Measurements from ENCODE around the gene S1PR1.
"Not testable (repeated sequence)": the region's sequence is repeated elsewhere in the genome, so short reads cannot be mapped to it uniquely, and the experiment has no call there.

The S1PR1 gene

DNA sequence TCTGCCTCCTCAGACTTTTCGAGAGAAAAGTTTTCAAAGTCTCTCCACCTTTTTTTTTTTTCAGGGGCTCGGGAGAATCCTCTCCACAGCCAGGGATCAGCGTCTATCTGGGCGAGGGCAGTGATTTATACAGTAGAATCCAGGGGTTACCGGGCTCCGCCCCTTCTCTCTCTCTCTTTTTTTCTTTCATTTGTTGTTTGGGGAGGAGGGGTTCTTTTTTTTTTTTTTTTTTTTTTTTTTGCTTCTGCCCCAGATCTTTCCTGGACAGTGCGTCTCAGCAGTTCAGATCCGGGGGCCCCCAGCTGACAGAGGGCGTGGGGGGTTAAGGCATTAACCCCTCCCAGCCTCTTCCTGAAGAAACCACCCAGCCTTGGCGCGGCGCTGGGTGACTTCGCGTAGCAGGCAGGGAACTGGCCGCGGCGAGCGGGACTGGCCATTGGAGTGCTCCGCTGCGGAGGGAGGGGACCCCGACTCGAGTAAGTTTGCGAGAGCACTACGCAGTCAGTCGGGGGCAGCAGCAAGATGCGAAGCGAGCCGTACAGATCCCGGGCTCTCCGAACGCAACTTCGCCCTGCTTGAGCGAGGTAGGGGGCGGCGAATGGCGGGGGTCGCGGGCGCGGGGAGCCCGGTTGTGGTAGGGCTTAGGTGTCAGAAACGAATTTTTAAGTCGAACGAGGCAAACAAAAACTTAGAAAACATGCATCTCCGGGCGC lies at the start of gene S1PR1:
Gene S1PR1 (plus strand): TSS at position 504 of the 713 bp plus-strand sequence. CDS start 1,966 bp downstream, outside the sequence.
- DNase-seq (ENCODE audit: low spot score) = no peak

DNA sequence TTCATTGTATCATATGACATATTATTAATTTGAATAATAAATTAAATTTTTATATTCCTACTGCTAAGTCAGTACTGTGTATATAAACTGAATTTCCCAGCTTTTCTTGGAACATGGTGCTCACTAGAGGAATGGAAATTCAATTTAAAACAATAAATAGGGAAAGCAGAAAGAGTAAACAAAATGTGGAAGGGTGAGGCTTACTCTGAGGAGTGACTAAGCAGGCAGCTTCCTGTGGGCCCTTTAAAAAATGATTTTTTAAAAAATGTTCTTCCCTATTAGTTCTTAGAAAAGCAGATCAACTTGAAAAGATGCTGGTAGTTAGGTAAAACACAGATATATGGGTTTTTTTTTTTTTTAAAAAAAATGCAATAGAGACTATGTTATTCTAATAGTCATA lies 49.5 kb upstream of the S1PR1 start:
- DNase-seq (ENCODE audit: low spot score) = no peak

DNA sequence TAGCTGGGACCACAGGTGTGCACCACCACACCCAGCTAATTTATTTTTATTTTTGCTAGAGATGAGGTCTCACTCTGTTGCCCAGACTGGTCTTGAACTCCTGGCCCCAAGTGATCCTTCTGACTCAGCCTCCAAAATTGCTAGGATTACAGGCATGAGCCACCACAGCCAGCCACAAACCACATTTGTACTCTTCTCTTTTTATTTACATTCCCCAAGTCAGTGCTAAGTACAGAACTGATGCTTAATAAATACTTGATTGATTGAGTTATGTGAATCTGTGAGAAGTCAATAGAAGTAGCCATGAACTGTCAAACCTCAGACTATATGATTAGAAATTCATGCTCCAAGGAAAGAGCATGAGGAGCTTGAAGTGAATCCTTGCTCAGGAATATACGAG lies 48.5 kb upstream of the S1PR1 start:
- DNase-seq (ENCODE audit: low spot score) = no peak

DNA sequence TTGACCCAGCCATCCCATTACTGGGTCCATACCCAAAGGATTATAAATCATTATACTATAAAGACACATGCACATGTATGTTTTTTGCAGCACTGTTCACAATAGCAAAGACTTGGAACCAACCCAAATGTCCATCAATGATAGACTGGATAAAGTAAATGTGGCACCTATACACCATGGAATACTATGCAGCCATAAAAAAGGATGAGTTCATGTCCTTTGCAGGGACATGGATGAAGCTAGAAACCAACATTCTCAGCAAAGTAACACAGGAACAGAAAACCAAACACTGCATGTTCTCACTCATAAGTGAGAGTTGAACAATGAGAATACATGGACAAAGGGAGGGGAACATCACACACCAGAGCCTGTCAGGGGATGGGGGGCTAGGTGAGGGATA lies 47.9 kb upstream of the S1PR1 start:
- DNase-seq (ENCODE audit: low spot score) = not testable (repeated sequence)

DNA sequence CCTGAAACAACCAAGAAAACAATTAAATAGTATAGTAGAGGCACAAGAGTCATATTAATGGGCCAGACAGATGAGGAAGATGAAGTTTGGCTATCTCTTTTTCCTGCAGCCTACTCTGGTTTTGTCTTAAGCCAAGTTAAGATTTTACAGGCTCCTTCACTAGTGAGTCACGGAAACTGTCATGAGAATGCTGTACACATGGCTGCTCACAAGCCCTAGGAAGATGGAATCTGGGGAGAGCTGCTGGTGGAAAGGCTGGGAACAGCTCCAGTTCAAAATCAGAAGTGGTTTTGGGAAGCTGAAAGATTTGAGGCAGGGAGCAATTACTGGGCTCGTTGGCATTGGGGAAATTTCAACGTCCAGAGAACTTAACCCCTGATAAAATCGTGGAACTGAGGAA lies 46.4 kb upstream of the S1PR1 start:
- no peak for DNase-seq (ENCODE audit: low spot score)

DNA sequence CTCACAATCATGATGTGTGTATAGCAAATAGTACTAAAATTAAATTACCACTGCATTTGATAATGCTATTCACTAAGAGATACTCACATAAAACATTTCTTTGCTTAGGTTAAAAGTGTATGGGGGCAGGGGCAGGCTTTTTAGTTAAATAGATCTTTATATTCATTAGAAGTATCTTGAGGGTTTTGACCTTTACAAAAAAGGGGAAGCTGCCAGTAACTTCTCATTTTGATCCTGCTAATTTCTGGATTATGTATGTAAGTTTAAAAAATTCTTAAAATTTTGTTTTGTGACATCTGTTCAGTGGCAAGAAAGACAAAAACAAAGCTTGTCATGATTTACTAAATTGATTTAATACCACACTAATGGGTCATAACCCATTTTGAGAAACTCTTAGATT lies 45.8 kb upstream of the S1PR1 start:
- no peak for DNase-seq (ENCODE audit: low spot score)

DNA sequence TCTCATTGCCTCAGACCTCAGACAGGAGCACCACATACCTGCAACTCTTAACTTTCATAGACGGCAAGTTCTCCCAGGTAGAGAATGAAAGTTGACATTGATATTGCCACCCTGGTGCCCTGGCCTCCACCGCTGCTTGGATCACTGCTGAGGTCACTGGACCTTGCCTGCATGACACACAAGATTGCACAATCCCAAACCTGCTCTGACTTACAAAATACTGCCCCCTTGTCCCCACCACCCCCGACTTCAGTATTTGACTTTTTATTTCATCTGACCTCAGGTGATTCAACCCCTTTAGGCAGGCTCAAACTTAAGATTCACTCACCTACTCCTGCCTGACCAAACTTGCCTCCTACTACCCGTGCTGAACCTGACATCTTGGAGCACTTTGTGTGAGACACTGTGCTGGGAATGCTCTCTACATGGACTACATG lies 43.1 kb upstream of the S1PR1 start:
- no peak for DNase-seq (ENCODE audit: low spot score)

DNA sequence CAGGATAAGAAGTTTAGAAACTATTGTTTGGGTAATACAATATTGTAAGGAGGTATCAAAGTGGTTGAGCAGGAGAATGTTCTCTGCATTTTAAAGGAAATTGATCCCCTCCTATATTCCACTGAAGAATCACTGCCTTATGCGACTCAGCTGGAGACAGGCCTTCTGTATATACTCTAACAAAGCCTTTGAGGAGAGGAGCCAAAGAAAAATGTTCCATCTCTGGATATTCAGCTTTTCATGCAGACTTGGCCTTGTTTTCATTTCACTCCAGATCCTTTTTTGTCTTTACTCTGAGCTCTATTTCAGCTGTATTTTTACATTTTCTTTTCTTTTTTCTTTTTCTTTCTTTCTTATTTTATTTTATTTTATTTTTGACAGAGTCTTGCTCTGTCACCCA lies 42.1 kb upstream of the S1PR1 start:
- DNase-seq (ENCODE audit: low spot score) = no peak

DNA sequence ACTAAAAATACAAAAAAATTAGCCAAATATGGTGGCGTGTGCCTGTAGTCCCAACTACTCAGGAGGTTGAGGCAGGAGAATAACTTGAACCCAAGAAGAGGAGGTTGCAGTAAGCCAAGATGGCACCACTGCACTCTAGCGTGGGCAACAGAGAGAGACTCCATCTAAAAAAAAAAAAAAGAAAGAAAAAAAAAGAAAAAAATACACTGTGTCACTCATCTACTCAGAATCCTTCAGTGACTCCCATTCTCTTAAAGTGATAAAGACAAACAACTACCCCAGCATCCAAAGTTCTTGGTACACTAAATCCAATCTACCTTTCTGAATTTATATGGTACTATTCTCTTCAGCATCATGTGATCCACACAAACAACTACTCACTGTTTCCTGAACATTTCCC lies 40.2 kb upstream of the S1PR1 start:
- no peak for DNase-seq (ENCODE audit: low spot score)

DNA sequence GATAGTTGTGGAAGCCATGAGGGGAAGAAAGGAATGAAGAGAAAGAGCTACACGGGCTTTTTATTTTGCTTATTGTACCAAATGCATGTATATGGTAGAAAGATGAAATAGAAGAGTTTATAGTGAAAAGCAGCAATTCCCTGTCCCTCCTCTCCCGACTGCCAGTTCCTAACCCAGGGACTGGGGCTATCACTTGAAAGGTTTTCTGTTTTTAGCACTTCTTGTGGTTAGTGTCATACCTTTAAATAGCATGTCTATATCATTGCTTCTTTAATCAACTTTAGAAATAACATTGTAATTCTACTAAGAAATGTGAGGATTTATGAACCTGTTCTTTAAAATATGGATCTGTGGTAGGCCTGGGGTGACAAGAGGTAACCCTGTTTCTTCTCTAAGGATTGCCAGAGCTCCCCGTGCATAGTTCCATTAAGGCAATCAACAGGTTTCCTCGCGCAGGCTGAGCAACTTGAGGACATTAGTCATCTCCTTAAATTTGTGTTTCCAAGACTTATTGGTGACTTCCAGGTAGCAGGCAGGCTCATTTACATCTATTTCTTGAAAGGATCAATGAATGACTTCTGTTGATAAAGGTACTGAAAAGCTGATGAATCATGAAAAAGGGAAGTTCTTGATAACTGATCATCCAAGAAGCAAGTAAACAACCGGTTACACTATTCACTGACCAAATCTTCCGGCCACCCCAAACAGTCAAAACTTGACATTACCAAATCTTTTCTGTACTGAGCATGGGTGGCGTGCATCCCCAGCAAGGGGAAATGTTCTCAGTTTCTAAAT lies 37.8 kb upstream of the S1PR1 start:
- no peak for DNase-seq (ENCODE audit: low spot score)

DNA sequence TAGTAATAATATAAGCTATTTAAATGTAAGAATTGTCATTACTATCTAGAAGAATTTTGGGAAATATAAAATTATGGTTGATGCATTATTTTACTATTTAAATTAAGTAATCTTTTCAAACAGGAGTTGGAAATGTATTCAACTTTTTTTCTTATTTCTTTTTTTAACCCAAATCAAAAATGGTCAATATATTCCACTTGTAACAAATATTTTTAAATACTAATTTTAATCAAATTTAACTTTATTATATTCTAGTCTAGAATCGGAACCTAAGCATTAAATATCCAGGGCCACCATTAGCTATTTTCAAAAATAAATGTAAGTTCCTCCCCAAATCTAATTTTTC lies 37.2 kb upstream of the S1PR1 start:
- no peak for DNase-seq (ENCODE audit: low spot score)

DNA sequence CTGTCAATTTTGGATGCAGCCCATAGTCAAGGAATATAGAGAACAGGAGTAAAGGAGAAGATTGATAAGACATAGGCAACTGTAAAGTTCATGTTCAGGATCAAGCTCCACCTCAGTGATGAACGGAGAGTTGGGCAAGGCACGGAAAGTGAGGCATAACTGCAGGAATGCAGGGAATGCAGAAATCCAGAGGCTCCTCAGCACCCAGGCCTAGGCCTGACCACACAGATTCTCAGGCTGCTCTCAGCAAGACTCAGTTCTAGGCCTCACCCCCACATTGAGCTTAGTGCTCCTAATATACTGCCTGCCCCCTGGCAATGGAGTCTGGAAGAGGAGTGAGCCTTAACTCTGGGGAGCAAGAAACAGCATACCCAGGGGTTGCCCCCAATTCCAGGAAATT lies 36.3 kb upstream of the S1PR1 start:
- DNase-seq (ENCODE audit: low spot score) = no peak

DNA sequence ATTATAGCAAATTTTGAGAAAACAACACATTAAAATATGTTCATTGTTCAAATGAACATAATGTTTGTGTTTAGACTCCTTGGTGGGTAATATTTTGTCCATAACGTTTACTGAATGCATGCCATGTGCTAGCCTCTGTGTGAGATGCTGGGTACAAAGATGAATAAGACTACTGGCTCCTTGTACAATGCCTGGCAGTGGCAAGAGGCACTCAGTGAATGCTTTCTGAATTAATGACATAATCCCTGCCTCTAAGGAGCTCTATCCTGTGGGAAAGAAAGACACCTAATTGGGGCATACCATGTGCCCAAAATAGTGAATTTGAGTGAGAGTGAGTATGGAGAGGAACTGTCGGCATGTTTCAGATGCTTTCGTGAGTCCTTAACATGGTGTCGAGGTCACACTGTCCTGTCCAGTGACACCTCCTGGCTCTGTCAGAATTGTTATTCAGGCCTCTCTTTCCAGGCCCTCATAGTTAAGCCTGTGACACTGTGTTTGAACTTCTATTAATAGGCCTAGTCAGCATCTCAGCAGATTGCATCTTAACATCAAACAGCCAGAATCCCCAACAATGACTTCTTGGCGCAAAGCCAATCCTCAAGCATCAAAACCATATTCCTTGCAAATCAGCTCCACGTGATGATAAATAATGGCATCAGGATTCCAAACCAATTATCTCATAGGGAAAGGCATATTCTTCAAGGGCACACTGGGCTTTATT lies 32.8 kb upstream of the S1PR1 start:
- no peak for DNase-seq (ENCODE audit: low spot score)

DNA sequence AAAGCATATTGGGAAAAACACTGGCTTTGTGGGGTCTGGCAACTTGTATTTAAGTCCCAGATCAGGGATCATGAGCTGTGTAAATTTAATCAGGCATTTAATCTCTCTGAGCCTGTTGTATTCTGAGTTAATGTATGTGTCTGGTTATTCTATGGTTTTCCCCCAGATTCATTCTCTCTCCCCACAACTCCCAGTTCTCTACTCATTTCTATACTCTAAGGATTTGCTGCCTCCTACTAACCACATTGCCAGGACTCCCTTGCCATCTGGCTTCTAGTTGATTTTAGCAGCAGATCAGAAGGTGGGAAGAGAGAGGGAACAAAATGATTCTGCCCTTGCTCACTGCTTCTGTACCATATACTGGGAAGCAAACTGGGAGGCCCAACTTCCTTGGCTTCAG lies 31.4 kb upstream of the S1PR1 start:
- no peak for DNase-seq (ENCODE audit: low spot score)

DNA sequence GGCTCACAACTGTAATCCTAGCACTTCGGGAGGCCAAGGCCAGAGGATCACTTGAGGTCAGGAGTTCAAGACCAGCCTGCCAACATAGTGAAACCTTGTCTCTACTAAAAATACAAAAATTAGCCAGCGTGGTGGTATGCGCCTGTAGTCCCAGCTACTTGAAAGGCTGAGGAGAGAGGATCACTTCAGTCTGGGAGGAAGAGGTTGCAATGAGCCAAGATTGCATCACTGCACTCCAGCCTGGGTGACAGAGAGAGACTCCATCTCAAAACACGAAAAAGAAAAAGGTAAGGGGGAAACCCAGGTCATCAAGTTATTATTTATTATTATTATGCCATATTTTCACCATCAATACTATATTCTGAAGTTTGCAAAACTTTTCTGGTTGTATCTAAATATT lies 30.7 kb upstream of the S1PR1 start:
- DNase-seq (ENCODE audit: low spot score) = not testable (repeated sequence)

DNA sequence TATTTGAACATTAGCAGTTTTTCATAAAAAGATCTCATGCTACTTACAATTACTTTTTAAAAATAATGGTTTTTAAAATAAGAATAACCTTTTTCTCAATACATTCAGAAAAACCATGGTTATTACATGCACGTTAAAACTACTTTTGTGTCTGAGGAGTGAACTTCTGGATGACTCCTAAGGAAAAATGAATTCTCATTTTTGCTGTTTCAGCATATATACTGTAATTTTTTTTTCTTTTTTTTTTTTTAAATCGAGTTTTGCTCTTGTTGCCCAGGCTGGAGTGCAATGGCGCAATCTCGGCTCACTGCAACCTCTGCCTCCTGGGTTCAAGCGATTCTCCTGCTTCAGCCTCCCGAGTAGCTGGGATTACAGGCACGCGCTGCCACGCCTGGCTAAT lies 29.5 kb upstream of the S1PR1 start:
- not testable (repeated sequence) for DNase-seq (ENCODE audit: low spot score)

DNA sequence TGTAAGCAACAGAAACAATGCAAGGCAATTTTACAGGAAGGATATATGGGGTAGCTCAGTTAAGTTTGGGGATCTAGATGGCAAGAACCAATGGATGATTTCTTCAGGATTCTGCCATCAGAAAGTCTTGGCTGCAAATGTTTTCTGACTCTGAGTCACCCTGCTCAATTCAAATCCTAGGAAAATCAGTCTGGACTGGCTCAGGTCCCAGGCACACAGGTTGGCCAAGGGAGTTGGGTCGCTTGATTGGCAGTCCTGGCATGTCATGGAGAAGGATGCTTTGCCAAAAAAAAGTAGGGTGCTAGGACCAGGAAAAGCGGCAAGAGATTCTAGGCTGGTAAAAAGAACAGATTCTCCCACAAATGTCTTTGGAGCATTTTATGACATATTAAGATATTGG lies 28.9 kb upstream of the S1PR1 start:
- no peak for DNase-seq (ENCODE audit: low spot score)

DNA sequence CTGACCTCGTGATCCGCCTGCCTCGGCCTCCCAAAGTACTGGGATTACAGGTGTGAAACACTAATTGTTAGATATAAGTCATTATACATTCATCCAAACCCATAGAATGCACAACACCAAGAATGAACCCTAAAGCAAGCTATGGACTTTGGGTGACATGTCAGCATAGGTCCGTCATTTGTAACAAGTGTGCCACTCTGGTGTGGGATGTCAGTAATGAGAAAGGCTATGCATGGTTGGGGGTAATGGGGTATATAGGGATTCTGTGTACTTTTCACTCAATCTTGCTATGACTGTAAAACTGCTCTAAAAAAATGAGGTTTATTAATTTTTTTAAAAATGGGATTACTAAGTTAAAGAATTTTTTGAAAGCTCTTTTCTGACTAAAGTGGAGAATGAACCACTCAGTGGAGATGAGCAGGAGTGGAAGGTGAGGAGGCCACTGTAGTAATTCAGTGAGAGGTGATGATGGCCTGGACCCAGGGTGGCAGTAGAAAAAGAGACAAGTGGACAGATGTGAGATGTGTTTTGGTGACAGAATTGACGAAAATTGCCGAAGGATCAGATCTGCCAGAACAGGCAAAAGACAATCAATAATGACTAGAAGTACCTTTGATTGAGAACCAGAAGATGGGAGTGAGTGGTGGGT lies 21.3 kb upstream of the S1PR1 start:
- DNase-seq (ENCODE audit: low spot score) = no peak

DNA sequence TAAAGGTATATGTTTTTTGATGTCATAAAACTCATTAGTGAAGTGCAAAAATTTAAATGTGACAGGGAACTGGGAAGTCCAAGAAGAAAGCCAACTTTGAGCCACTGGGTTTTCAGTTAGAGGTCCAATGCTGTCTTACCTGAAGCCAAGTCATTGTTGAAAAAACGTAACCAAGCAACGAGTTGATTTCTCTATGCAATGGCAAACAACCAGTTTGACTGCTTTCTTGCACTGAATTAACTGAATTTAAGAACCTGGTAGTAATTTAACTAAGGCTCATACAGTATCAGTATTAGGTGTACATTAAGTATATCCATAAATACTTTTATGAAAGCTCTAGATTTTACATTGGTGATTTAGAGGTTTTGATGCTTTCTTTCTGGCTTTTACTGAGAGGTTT lies 20.2 kb upstream of the S1PR1 start:
- DNase-seq (ENCODE audit: low spot score) = no peak

DNA sequence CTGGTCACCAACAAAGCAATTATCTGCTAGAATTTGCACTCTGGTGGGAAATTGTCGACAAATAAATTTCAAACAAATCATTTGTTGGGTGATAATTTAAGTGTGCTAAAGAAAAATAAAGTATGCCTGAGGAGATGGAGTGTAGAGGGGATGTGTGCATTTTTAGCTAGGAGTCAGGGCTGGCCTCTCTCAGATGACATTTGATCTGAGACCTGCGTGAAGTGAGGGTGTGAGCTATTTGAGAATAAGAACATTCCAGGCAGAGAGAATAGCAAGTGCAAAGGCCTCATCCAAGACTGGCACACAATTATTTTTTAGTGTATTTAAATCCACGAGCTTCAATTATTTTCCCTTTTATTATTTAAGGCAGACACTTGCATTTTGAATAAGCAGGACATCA lies 19.7 kb upstream of the S1PR1 start:
- DNase-seq (ENCODE audit: low spot score) = no peak

DNA sequence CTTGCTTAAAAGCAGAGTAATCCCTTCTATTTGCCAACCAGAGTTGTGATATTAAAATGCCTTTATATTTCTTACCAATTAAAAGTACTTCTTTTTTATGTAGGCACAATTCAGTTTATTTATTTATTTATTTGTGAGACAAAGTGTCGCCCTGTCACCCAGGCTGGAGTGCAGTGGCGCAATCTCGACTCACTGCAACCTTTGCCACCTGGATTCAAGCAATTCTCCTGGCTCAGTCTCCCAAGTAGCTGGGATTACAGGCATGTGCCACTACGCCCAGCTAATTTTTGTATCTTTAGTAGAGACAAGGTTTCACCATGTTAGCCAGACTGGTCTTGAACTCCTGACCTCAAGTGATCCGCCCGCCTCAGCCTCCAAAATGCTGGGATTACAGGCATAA lies 17.9 kb upstream of the S1PR1 start:
- not testable (repeated sequence) for DNase-seq (ENCODE audit: low spot score)

Measured in COLO829 (cell line).